HG02642 (cell line): ENCODE data around the gene RALA.

ENCODE experiments used
- ATAC-seq: cut with Tn5 transposase; IDR thresholded peaks from one replicate; pipeline ENCODE4 v1.9.1; 2021; ENCODE audit warnings: mild to moderate bottlenecking; ENCODE audit not compliant: unreplicated experiment, poor library complexity

RALA gene

GRCh38 chr7:39757604-39758003, 134.2 kb downstream of the RALA start:
- ATAC-seq = no peak
